Measurements from ENCODE around the gene UBASH3B.
A peak's percentile ranks its signal among the peaks of the same experiment; 100 is the strongest.

The UBASH3B gene

GRCh38 chr11:122649116-122649515 is 6.4 kb upstream of the UBASH3B start:
- DNase-seq (ENCODE audit: extremely low read depth, low read depth) = no peak
- TF ChIP-seq, protein P1, sequence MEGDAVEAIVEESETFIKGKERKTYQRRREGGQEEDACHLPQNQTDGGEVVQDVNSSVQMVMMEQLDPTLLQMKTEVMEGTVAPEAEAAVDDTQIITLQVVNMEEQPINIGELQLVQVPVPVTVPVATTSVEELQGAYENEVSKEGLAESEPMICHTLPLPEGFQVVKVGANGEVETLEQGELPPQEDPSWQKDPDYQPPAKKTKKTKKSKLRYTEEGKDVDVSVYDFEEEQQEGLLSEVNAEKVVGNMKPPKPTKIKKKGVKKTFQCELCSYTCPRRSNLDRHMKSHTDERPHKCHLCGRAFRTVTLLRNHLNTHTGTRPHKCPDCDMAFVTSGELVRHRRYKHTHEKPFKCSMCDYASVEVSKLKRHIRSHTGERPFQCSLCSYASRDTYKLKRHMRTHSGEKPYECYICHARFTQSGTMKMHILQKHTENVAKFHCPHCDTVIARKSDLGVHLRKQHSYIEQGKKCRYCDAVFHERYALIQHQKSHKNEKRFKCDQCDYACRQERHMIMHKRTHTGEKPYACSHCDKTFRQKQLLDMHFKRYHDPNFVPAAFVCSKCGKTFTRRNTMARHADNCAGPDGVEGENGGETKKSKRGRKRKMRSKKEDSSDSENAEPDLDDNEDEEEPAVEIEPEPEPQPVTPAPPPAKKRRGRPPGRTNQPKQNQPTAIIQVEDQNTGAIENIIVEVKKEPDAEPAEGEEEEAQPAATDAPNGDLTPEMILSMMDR (IDR thresholded peaks at IDR 0.05; ENCODE audit: low read depth, low read length) = no peak

DNA sequence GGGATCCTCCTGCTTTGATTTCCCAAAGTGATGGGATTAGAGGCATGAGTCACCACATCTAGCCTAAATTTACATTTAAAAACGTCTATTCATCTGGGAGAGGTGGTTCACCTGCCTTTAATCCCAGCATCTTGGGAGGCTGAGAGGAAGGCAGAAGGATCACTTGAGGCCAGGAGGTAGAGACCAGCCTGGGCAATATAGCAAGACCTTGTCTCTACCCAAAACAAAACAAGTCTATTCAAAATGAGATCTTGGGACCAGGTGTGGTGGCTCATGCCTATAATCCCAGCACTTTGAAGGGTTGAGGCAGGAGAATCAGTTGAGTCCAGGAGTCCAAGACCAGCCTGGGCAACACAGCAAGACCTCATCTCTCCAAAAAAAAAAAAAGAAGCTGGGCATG is 4.9 kb upstream of the UBASH3B start:
- TF ChIP-seq, protein P1 (IDR thresholded peaks at IDR 0.05; ENCODE audit: low read depth, low read length) = no peak

DNA sequence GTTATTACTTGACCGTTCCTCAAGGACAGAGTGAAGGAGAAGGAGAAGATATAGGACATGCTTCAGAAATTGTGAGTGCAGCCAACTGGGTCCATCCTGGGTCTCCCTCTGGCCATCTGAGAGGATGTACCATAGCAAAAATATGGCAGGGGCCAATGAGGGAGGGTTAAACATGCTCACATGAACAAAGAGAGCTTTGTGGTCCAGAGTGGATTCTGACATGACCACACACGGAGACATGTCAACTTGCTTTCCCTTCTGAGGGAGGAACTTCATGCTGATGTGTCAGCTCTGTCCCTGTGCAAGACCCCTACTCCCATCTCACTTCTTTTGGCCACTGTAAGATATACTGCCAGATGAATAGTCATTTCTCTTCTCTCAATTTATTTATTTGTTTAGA is 3.0 kb upstream of the UBASH3B start:
- no peak for DNase-seq (ENCODE audit: extremely low read depth, low read depth)
- TF ChIP-seq, protein P1 (IDR thresholded peaks at IDR 0.05; ENCODE audit: low read depth, low read length) = no peak

More for the DNA sequence above, 4.9 kb upstream of the UBASH3B start:
- no peak for DNase-seq (ENCODE audit: extremely low read depth, low read depth)

- DNase-seq (ENCODE audit: extremely low read depth, low read depth) = no peak
- TF ChIP-seq, protein P1 (IDR thresholded peaks at IDR 0.05; ENCODE audit: low read depth, low read length) = peak; percentile 4
Observed at GRCh38 chr11:122653916-122654585, 1.5 kb upstream of the UBASH3B start.

- TF ChIP-seq, protein P1 (IDR thresholded peaks at IDR 0.05; ENCODE audit: low read depth, low read length) = no peak
- no peak for DNase-seq (ENCODE audit: extremely low read depth, low read depth)
Observed at GRCh38 chr11:122656073-122656630, 630 bp downstream of the UBASH3B start.

DNA sequence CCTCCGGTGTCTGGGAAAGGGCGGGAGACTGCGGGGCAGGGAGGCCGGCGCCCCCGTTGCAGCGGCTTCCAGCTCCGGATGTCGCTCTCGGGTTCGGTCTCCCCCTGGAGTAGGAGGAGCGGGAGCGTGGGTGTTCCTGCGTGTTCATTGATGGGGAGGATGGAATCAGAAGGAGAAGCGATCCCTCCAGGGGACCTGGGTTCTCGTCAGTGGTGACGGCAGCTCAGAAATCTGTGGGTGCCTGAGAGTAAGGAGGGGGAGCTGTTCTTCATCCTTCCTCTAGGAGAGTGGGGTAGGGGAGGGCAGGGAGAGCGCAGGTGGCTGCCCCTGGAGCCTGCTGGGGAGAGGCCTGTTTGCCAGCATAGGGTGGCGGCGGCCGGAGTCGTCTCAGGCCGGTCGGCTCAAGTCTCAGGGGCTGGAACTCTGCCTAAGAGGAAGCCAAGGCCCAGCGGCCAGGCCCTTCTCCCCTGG is 1.1 kb downstream of the UBASH3B start:
- TF ChIP-seq, protein P1 (IDR thresholded peaks at IDR 0.05; ENCODE audit: low read depth, low read length) = no peak; the same call in none of the 2 replicates
- no peak for DNase-seq (ENCODE audit: extremely low read depth, low read depth)
